Peyer's patch (tissue), 4 donors: ENCODE data around the gene XPR1.

ENCODE experiments used
- POLR2A ChIP-seq, 2 donors: fragments of 450-650 bp; IDR thresholded peaks; one replicate each; pipeline ENCODE4 v1.5.1; 2017; ENCODE audit warnings: antibody characterized with exemption in 2 of 2, mild to moderate bottlenecking in 2 of 2, moderate library complexity in 2 of 2
- TF ChIP-seq, protein P1 (sequence below), 6 experiments: fragments of 450-650 bp in 4 of 6; fragments of 200-600 bp in 2 of 6; sonication (generic) in 1 of 6; IDR thresholded peaks; one replicate each; pipeline ENCODE4 v1.5.1; 2017 to 2019; ENCODE audit warnings: antibody characterized with exemption in 6 of 6, mild to moderate bottlenecking in 3 of 6, moderate library complexity in 1 of 6

DNA sequence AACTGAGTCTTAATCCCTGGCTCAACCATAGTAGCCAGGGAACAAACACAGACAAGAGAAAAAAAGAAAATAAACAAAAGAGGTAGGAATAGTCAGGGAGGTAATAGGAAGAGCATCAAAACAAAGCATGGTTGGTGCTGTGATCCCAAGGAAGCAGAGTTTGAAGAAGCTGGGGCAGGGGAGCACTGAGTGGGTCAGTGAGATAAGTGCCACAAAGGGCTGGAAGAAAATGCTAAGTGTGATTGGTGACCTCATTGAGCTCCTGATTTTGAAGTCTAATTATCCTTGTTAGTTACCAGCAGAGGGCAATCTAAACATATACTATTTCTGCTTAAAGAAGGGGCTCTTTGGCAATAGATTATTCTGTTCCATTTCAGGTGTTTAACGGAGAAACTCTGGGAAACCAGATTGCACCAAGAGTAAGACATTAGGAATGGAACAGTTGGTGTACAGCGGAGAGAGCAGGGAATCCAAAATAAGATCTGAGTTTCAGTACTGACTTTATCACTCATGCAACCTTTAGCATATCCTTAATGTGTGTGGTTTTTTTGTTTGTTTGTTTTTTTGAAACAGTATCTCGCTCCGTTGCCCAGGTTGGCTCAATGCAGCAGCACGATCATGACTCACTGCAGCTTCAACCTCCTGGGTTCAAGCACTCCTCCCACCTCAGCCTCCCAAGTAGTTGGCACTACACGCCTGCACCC is 250.1 kb downstream of the XPR1 start:
- TF ChIP-seq POLR2A (IDR thresholded peaks at IDR 0.05) = no peak
- TF ChIP-seq, protein P1, sequence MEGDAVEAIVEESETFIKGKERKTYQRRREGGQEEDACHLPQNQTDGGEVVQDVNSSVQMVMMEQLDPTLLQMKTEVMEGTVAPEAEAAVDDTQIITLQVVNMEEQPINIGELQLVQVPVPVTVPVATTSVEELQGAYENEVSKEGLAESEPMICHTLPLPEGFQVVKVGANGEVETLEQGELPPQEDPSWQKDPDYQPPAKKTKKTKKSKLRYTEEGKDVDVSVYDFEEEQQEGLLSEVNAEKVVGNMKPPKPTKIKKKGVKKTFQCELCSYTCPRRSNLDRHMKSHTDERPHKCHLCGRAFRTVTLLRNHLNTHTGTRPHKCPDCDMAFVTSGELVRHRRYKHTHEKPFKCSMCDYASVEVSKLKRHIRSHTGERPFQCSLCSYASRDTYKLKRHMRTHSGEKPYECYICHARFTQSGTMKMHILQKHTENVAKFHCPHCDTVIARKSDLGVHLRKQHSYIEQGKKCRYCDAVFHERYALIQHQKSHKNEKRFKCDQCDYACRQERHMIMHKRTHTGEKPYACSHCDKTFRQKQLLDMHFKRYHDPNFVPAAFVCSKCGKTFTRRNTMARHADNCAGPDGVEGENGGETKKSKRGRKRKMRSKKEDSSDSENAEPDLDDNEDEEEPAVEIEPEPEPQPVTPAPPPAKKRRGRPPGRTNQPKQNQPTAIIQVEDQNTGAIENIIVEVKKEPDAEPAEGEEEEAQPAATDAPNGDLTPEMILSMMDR (IDR thresholded peaks at IDR 0.05) = peak in 4 of 6 experiments; percentile 29 to 55 (median 49)
